GM12878 (cell line): ENCODE results near the gene POLN. TPM values are rescaled to one million over a fixed set of nuclear protein-coding genes. Genes with fewer than 3 reads are reported as not detected.

Source experiments
- ATAC-seq: fragments of 200-7000 bp; cut with Tn5 transposase; 3 replicates; pipeline ENCODE4 v1.9.1; 2020; ENCODE audit warnings: mild to moderate bottlenecking, moderate library complexity
- BruUV-seq: library from RNA; stranded (reverse); fragments of 400-500 nt; replicated peaks from 2 replicates; lab custom pipeline; 2021; lab: Mats Ljungman, UMichigan
- CTCF ChIA-PET: fragments of 300-600 bp; sonication (Branson Sonifier 250); formaldehyde crosslinking; extraction: SDS; loops from one replicate; lab custom pipeline; 2021; ENCODE audit warnings: inconsistent platforms; lab: Yijun Ruan, JAX
- POLR2A ChIA-PET: fragments of 350-600 bp; formaldehyde crosslinking; extraction: SDS; loops from one replicate; lab custom pipeline; 2021; ENCODE audit warnings: inconsistent platforms; lab: Charles Lee
- RAD21 ChIA-PET: fragments of 300-600 bp; sonication (Branson Sonifier 250); formaldehyde crosslinking; loops from one replicate; lab custom pipeline; 2023; ENCODE audit warnings: antibody characterized with exemption; ENCODE audit not compliant: unreplicated experiment; lab: Charles Lee
- SMC1A ChIA-PET: fragments of 300-600 bp; sonication (Branson Sonifier 250); formaldehyde crosslinking; loops from one replicate; lab custom pipeline; 2023; ENCODE audit not compliant: unreplicated experiment, uncharacterized antibody; lab: Charles Lee
- DNase-seq: peaks from one replicate; pipeline ENCODE4 v3.0.0-alpha.2; 2011; ENCODE audit warnings: low read depth, low spot score
- FAIRE-seq: peaks from 3 replicates; lab custom pipeline; 2011; peaks lifted over from hg19 to GRCh38; lab: Jason Lieb, UNC
- H2AFZ ChIP-seq: 2 replicates; pipeline ENCODE4 v1.6.0; 2011; ENCODE audit warnings: low read depth, low read length, control low read depth; ENCODE audit not compliant: control insufficient read depth
- H3K27ac ChIP-seq: 2 replicates; pipeline ENCODE4 v1.5.1; 2011; ENCODE audit warnings: control low read depth; ENCODE audit not compliant: control insufficient read depth, insufficient read depth
- H3K27me3 ChIP-seq, 2 experiments: replicated peaks in 1 of 2; 2 replicates each; pipeline versions ENCODE4 v1.6.0 to v1.6.1; 2011; ENCODE audit warnings: low read length in 1 of 2; ENCODE audit not compliant: control insufficient read depth in 2 of 2, insufficient read depth in 2 of 2
- H3K36me3 ChIP-seq, 2 experiments: 2 replicates each; pipeline ENCODE4 v1.5.1; 2011; ENCODE audit warnings: low read length in 1 of 2; ENCODE audit not compliant: control insufficient read depth in 2 of 2, insufficient read depth in 2 of 2
- H3K4me1 ChIP-seq: 2 replicates; pipeline ENCODE4 v1.6.1; 2011; ENCODE audit warnings: mild to moderate bottlenecking, low read length, moderate library complexity, mixed read lengths; ENCODE audit not compliant: control insufficient read depth, insufficient read depth
- H3K4me2 ChIP-seq: 2 replicates; pipeline ENCODE4 v1.6.0; 2011; ENCODE audit warnings: control low read depth; ENCODE audit not compliant: control insufficient read depth, insufficient read depth
- H3K4me3 ChIP-seq: fragments of 200-600 bp; sonication (generic); 2 replicates; pipeline ENCODE4 v1.5.1; 2016
- H3K79me2 ChIP-seq: 2 replicates; pipeline ENCODE4 v1.6.0; 2011; ENCODE audit warnings: low read length; ENCODE audit not compliant: control insufficient read depth, insufficient read depth
- H3K9ac ChIP-seq: 2 replicates; pipeline ENCODE4 v1.8.0; 2011; ENCODE audit warnings: low read length, control low read depth, mixed read lengths; ENCODE audit not compliant: control insufficient read depth, insufficient read depth
- H3K9me3 ChIP-seq: replicated peaks from 3 replicates; pipeline ENCODE4 v1.5.1; 2011; ENCODE audit warnings: mild to moderate bottlenecking, low read length; ENCODE audit not compliant: control insufficient read depth, insufficient read depth
- H4K20me1 ChIP-seq: 2 replicates; pipeline ENCODE4 v1.6.0; 2011; ENCODE audit not compliant: control insufficient read depth, insufficient read depth
- BHLHE40 ChIP-seq, 2 experiments: fragments of 450-650 bp in 1 of 2; IDR thresholded peaks; 2 replicates each; pipeline ENCODE4 v1.6.1; 2011 to 2017; ENCODE audit warnings: low read depth in 2 of 2, borderline replicate concordance in 1 of 2, improper control_type of control experiment in 1 of 2, low read length in 1 of 2, mild to moderate bottlenecking in 1 of 2
- CBX3 ChIP-seq: fragments of 200-600 bp; sonication (generic); IDR thresholded peaks from 2 replicates; pipeline ENCODE4 v1.6.1; 2016; ENCODE audit warnings: low read depth, borderline replicate concordance
- E2F4 ChIP-seq: IDR thresholded peaks from 2 replicates; pipeline ENCODE4 v1.6.1; 2012; ENCODE audit warnings: low read depth, low read length, improper control_type of control experiment
- MTA2 ChIP-seq: fragments of 450-650 bp; IDR thresholded peaks from 2 replicates; pipeline ENCODE4 v1.6.1; 2016; ENCODE audit warnings: low read depth, mild to moderate bottlenecking, moderate library complexity
- PKNOX1 ChIP-seq: fragments of 450-650 bp; IDR thresholded peaks from 2 replicates; pipeline ENCODE4 v1.6.1; 2016; ENCODE audit warnings: mild to moderate bottlenecking
- WGBS: methylation state at CpG from one replicate; pipeline ENCODE4 v1.1.6; 2016; ENCODE audit warnings: low lambda C conversion rate; ENCODE audit not compliant: insufficient replicate concordance, insufficient coverage; ENCODE audit errors: missing lambda C conversion rate; 5-methylcytosine and 5-hydroxymethylcytosine counted together
- in situ Hi-C: fragments of 300-500 bp; cut with MboI; formaldehyde crosslinking; loops from 9 replicates; pipeline ENCODE4 v1.14.3; 2018; ENCODE audit warnings: mixed read lengths
- intact Hi-C: fragments of 100-400 bp; cut with micrococcal nuclease; formaldehyde crosslinking; loops from one replicate; pipeline ENCODE4 v1.14.2; 2022; ENCODE audit not compliant: unreplicated experiment
- polyA plus RNA-seq, 11 experiments: library from polyadenylated mRNA; depleted of rRNA in 4 of 11; unstranded in 6 of 11; stranded (reverse) in 5 of 11; fragments of >200 nt; fragmentation: Nextera tagmentation in 4 of 11; fragmentation: Illumina TruSeq in 1 of 11; extraction: Ambion mirVana in 4 of 11; extraction: Trizol in 1 of 11; gene quantifications; 1 replicate in 1 of 11; 2 replicates in 10 of 11; pipeline versions ENCODE4 v1.2.1 to v1.2.3, GENCODE V29; 2011 to 2016; ENCODE audit warnings: inconsistent platforms in 2 of 11, missing spikeins in 2 of 11, low read depth in 1 of 11
- total RNA-seq, 4 experiments: library from RNA; depleted of rRNA in 3 of 4; stranded (reverse); fragments of >200 nt in 3 of 4; fragmentation: Illumina TruSeq in 1 of 4; extraction: Trizol in 1 of 4; gene quantifications; 2 replicates each; pipeline versions ENCODE4 v1.2.1 to v1.2.3, GENCODE V29; 2013 to 2021

Gene POLN
- total and polyA plus RNA-seq, 10 of the 15 experiments (the other 5 are each of a cell fraction or from before 2014, with no cell fraction given): 0.09 to 2.0 (median 0.95) TPM; not detected in 1

- TF ChIP-seq E2F4 (no peak), BHLHE40 (IDR thresholded peaks at IDR 0.05; ENCODE audit: borderline replicate concordance in 1 of 2, low read depth in 2 of 2, low read length in 1 of 2) (peak; percentile 97)
Observed at GRCh38 chr4:2290974-2291704, 49.2 kb upstream of the POLN start (continued).

- intact Hi-C loops: no loop called here
- 33% methylated on average over 8 of the region's 9 CpGs for WGBS
- H2AFZ ChIP-seq: no peak overlapping the region
- DNase-seq (no peak), FAIRE-seq (no peak), ATAC-seq (peak; percentile 30; the same call in 2 of the 3 replicates)
- no peaks in the 10 kb centered on the region for H3K36me3 ChIP-seq
- H4K20me1 ChIP-seq: no peaks in the 10 kb centered on the region
- H3K4me2 ChIP-seq: no peak overlapping the region
- peaks cover 8% of the 10 kb centered on the region; the same call in 1 of the 2 replicates for H3K4me1 ChIP-seq
- ChIA-PET CTCF (interaction anchor here (1.0 to 1.4 kb wide), 2 partner anchors 103 to 122 kb away, joined by 4 read pairs; no protein-coding TSS in a partner anchor), POLR2A (no interaction called here), SMC1A (interaction anchor here (1.0 kb wide), 1 partner anchor 122 kb away, joined by 4 read pairs; no protein-coding TSS in a partner anchor), RAD21 (interaction anchor here (1.0 to 1.4 kb wide), 2 partner anchors 9 to 65 kb away, joined by 3 to 4 read pairs; no protein-coding TSS in a partner anchor)
- TF ChIP-seq PKNOX1: no peak
- no peak for TF ChIP-seq MTA2
- no peak for TF ChIP-seq CBX3
- peaks cover 0 to 1% of the 10 kb centered on the region in 2 experiments; a peak in 2 of 4 replicates for H3K27me3 ChIP-seq
- H3K9me3 ChIP-seq: no peaks in the 10 kb centered on the region
- no TSS peak for BruUV-seq
- no peak overlapping the region for H3K27ac ChIP-seq
- no peak overlapping the region for H3K4me3 ChIP-seq
- in situ Hi-C loops: no loop called here
- H3K79me2 ChIP-seq: no peaks in the 10 kb centered on the region
- no peak overlapping the region for H3K9ac ChIP-seq
Observed at GRCh38 chr4:2290488-2290887, 48.6 kb upstream of the POLN start.
